ENCODE measurements around the gene TTC27. TPM values are rescaled to one million over a fixed set of nuclear protein-coding genes. Genes with fewer than 3 reads are reported as not detected.

TTC27 gene
- total and polyA plus RNA-seq, 4 donors = 3.5 to 13.5 (median 6.3) TPM

GRCh38 chr2:32706815-32707579 is 79.1 kb downstream of the TTC27 start (continued):
- TF ChIP-seq MAX (IDR thresholded peaks at IDR 0.05) = no peak
- no peak for TF ChIP-seq FOXA1 (IDR thresholded peaks at IDR 0.05)
- TF ChIP-seq HNF4A (conservative IDR thresholded peaks at IDR 0.05) = no peak

DNA sequence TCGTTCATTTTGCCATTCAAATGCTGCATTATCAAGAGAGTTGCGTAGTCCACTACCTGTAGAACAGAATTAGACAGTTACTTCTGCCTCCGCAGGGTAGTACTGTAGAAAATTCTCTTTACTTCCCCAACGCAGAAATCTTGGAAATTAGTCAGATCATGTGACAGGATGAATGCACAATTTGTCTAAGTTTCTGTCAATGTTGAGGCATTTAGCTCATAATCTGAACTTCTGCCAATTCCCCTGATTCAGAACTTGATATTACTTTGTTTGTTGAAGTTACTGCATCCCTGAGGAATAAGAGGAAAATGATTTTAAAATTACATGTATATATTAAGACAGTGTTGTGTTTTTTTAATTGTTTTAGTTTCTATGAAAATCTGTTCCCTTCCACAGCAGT is 83.4 kb downstream of the TTC27 start:
- TF ChIP-seq SP1 (IDR thresholded peaks at IDR 0.05) = no peak
- TF ChIP-seq NR2F2 (IDR thresholded peaks at IDR 0.05) = no peak
- no peak for TF ChIP-seq TAF1 (conservative IDR thresholded peaks at IDR 0.05)
- TF ChIP-seq RXRA (IDR thresholded peaks at IDR 0.05) = no peak
- TF ChIP-seq HNF4A (conservative IDR thresholded peaks at IDR 0.05) = no peak
- TF ChIP-seq, protein P1, sequence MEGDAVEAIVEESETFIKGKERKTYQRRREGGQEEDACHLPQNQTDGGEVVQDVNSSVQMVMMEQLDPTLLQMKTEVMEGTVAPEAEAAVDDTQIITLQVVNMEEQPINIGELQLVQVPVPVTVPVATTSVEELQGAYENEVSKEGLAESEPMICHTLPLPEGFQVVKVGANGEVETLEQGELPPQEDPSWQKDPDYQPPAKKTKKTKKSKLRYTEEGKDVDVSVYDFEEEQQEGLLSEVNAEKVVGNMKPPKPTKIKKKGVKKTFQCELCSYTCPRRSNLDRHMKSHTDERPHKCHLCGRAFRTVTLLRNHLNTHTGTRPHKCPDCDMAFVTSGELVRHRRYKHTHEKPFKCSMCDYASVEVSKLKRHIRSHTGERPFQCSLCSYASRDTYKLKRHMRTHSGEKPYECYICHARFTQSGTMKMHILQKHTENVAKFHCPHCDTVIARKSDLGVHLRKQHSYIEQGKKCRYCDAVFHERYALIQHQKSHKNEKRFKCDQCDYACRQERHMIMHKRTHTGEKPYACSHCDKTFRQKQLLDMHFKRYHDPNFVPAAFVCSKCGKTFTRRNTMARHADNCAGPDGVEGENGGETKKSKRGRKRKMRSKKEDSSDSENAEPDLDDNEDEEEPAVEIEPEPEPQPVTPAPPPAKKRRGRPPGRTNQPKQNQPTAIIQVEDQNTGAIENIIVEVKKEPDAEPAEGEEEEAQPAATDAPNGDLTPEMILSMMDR (IDR thresholded peaks at IDR 0.05; ENCODE audit: low read depth, low read length, missing input control) = no peak
- no peak for TF ChIP-seq RAD21 (IDR thresholded peaks at IDR 0.05)
- TF ChIP-seq GABPA (IDR thresholded peaks at IDR 0.05 in 1 of 2, conservative IDR thresholded peaks at IDR 0.05 in 1 of 2) = no peak
- TF ChIP-seq FOXA1 (IDR thresholded peaks at IDR 0.05) = no peak
- TF ChIP-seq MAX (IDR thresholded peaks at IDR 0.05) = no peak
- TF ChIP-seq HNF4G (IDR thresholded peaks at IDR 0.05) = no peak
- TF ChIP-seq EGR1 (IDR thresholded peaks at IDR 0.05; ENCODE audit: low read depth in 2 of 2) = no peak
- WGBS = 62% methylated on average over 4 of the region's 4 CpGs
- no peak for DNase-seq (ENCODE audit: low spot score)

GRCh38 chr2:32711908-32712501 is 84.2 kb downstream of the TTC27 start:
- Histone ChIP-seq H3K4me3 (ENCODE audit: low read depth in 1 of 3, low read length in 3 of 3) (no peak overlapping the region), H3K27me3 (ENCODE audit: control insufficient read depth in 4 of 4, insufficient read depth in 4 of 4, low read length in 3 of 4) (no peaks in the 10 kb centered on the region), H3K27ac (ENCODE audit: low read depth in 1 of 2, low read length in 2 of 2) (no peak overlapping the region), H3K36me3 (ENCODE audit: control insufficient read depth in 4 of 4, insufficient read depth in 3 of 4, low read depth in 1 of 4, low read length in 3 of 4) (no peaks in the 10 kb centered on the region), H3K9ac (ENCODE audit: low read depth in 1 of 2, low read length in 2 of 2) (no peak overlapping the region), H3K4me1 (ENCODE audit: control insufficient read depth in 4 of 4, insufficient read depth in 4 of 4, low read length in 3 of 4) (no peaks in the 10 kb centered on the region), H3K9me3 (ENCODE audit: control insufficient read depth in 4 of 4, low read length in 3 of 4) (no peaks in the 10 kb centered on the region)
- 58% methylated on average over 4 of the region's 4 CpGs for WGBS
- no peak for DNase-seq (ENCODE audit: low spot score)
- no peak for TF ChIP-seq NR2F2 (IDR thresholded peaks at IDR 0.05)

More for the DNA sequence above, 83.4 kb downstream of the TTC27 start:
- no peaks in the 10 kb centered on the region for H3K27me3 ChIP-seq (ENCODE audit: control insufficient read depth in 4 of 4, insufficient read depth in 4 of 4, low read length in 3 of 4)
- no peaks in the 10 kb centered on the region for H3K4me1 ChIP-seq (ENCODE audit: control insufficient read depth in 4 of 4, insufficient read depth in 4 of 4, low read length in 3 of 4)
- H3K9me3 ChIP-seq (ENCODE audit: control insufficient read depth in 4 of 4, low read length in 3 of 4) = no peaks in the 10 kb centered on the region
- peaks cover 0 to under 1% (median 0%) of the 10 kb centered on the region in 4 donors for H3K36me3 ChIP-seq (ENCODE audit: control insufficient read depth in 4 of 4, insufficient read depth in 3 of 4, low read depth in 1 of 4, low read length in 3 of 4)
- no peak overlapping the region for H3K9ac ChIP-seq (ENCODE audit: low read depth in 1 of 2, low read length in 2 of 2)
- no peak overlapping the region for H3K4me3 ChIP-seq (ENCODE audit: low read depth in 1 of 3, low read length in 3 of 3)
- H3K27ac ChIP-seq (ENCODE audit: low read depth in 1 of 2, low read length in 2 of 2) = no peak overlapping the region

DNA sequence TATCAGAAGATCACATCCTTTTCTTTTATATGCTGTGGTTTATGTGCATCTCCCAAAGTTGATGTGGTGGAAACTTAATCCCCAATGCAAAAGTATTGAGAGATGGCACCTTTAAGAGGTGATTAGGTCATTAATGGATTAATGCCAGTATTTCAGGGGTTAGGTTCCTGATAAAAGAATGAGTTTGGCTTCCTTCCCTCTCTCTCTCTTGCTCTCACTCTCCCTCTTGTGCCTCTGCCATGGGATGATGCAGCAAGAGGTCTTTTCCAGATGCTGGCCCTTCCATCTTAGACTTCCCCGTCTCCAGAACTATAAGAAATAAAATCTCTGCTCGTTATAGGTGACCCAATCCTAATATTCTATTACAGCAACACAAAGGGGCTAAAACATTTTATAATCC is 85.0 kb downstream of the TTC27 start:
- Histone ChIP-seq H3K27me3 (ENCODE audit: control insufficient read depth in 4 of 4, insufficient read depth in 4 of 4, low read length in 3 of 4) (no peaks in the 10 kb centered on the region), H3K27ac (ENCODE audit: low read depth in 1 of 2, low read length in 2 of 2) (no peak overlapping the region), H3K36me3 (ENCODE audit: control insufficient read depth in 4 of 4, insufficient read depth in 3 of 4, low read depth in 1 of 4, low read length in 3 of 4) (no peaks in the 10 kb centered on the region), H3K9me3 (ENCODE audit: control insufficient read depth in 4 of 4, low read length in 3 of 4) (no peaks in the 10 kb centered on the region), H3K4me1 (ENCODE audit: control insufficient read depth in 4 of 4, insufficient read depth in 4 of 4, low read length in 3 of 4) (no peaks in the 10 kb centered on the region), H3K4me3 (ENCODE audit: low read depth in 1 of 3, low read length in 3 of 3) (no peak overlapping the region), H3K9ac (ENCODE audit: low read depth in 1 of 2, low read length in 2 of 2) (no peak overlapping the region)
- 91% methylated on average over 2 of the region's 2 CpGs for WGBS
- DNase-seq (ENCODE audit: low spot score) = no peak
- no peak for TF ChIP-seq NR2F2 (IDR thresholded peaks at IDR 0.05)
- no peak for TF ChIP-seq ZBTB33 (IDR thresholded peaks at IDR 0.05)
- no peak for TF ChIP-seq ATF3 (IDR thresholded peaks at IDR 0.05)
- TF ChIP-seq FOXA2 (IDR thresholded peaks at IDR 0.05) = no peak
- no peak for TF ChIP-seq SP1 (IDR thresholded peaks at IDR 0.05)
- no peak for TF ChIP-seq EGR1 (IDR thresholded peaks at IDR 0.05; ENCODE audit: low read depth in 2 of 2)
- no peak for TF ChIP-seq RXRA (IDR thresholded peaks at IDR 0.05)
- TF ChIP-seq, protein P1 (IDR thresholded peaks at IDR 0.05; ENCODE audit: low read depth, low read length, missing input control) = no peak

Data from liver (tissue), 9 donors.